ENCODE measurements around the gene HOXB9. TPM values are rescaled to one million over a fixed set of nuclear protein-coding genes. Genes with fewer than 3 reads are reported as not detected.

The HOXB9 gene
- total and polyA plus RNA-seq, 9 of the 15 experiments (the other 6 are each of a cell fraction or from before 2014, with no cell fraction given), result 3.1 to 196 (median 77.6) TPM

- Histone ChIP-seq H3K4me2 (ENCODE audit: insufficient read depth, low read length) (no peak overlapping the region), H3K4me1 (replicated peaks in 1 of 2; ENCODE audit: control insufficient read depth in 2 of 2, insufficient read depth in 2 of 2, low read length in 2 of 2) (peaks cover 9 to 33% of the 10 kb centered on the region in 2 experiments; a peak in 3 of 5 replicates), H3K27me3 (ENCODE audit: control insufficient read depth in 2 of 2, insufficient read depth in 2 of 2, low read length in 2 of 2) (no peaks in the 10 kb centered on the region), H3K4me3 (no peak overlapping the region), H3K9ac (ENCODE audit: insufficient read depth in 1 of 2, low read depth in 2 of 2, low read length in 2 of 2) (no peak overlapping the region), H3K79me2 (ENCODE audit: control insufficient read depth, insufficient read depth, low read length) (no peaks in the 10 kb centered on the region), H2AFZ (ENCODE audit: low read depth, low read length) (no peak overlapping the region), H3K36me3 (ENCODE audit: control insufficient read depth, insufficient read depth, low read length) (no peaks in the 10 kb centered on the region; the same call in 2 of the 3 replicates), H3K9me1 (ENCODE audit: control insufficient read depth, insufficient read depth, low read length) (no peaks in the 10 kb centered on the region), H4K20me1 (replicated peaks; ENCODE audit: control insufficient read depth, insufficient read depth, low read length) (no peaks in the 10 kb centered on the region), H3K9me3 (replicated peaks; ENCODE audit: control insufficient read depth, insufficient read depth, low read depth, low read length) (no peaks in the 10 kb centered on the region), H3K27ac (ENCODE audit: extremely low read depth, low read depth, low read length) (no peak overlapping the region)
- no TSS peak for BruUV-seq (replicated peaks)
- CTCF ChIA-PET (ENCODE audit: low intra/inter-chr PET ratio), result interaction anchor here (0.7 to 2.8 kb wide), 2 partner anchors 256 to 580 kb away, joined by 3 to 19 read pairs; no protein-coding TSS in a partner anchor
- no peak for ATAC-seq
- in situ Hi-C loops (cut with MboI) (loop anchor here (5.0 kb wide), 1 partner anchor 255 kb away; no protein-coding TSS in a partner anchor), intact Hi-C loops (cut with micrococcal nuclease) (no loop called here)
- WGBS (ENCODE audit: insufficient coverage, low coverage, missing lambda C conversion rate), result 94% methylated on average over 21 of the region's 33 CpGs
- DNase-seq (ENCODE audit: extremely low read depth in 1 of 4, low spot score in 3 of 4), result no peak
- TF ChIP-seq ZNF830 (CRISPR knock-in tag; IDR thresholded peaks at IDR 0.05) (no peak), ZBTB33 (CRISPR knock-in tag; IDR thresholded peaks at IDR 0.05) (peak; percentile 89), ILF3 (IDR thresholded peaks at IDR 0.05; ENCODE audit: borderline replicate concordance) (no peak)
- no peak for FAIRE-seq
- POLR2A ChIA-PET, result interaction anchor here (0.9 to 3.7 kb wide), 4 partner anchors 9 to 430 kb away, joined by 3 to 12 read pairs (median 4); no protein-coding TSS in a partner anchor
These were observed 34.1 kb downstream of the HOXB9 start for GRCh38 chr17:48592057-48592514.

All from K562 (cell line).